ENCODE measurements around the gene TTC33.

TTC33 gene

GRCh38 chr5:40770764-40771163 is 15.0 kb upstream of the TTC33 start:
- DNase-seq (ENCODE audit: low spot score) = no peak
- no peak overlapping the region for H3K27ac ChIP-seq
- ChIA-PET POLR2A (ENCODE audit: low non-redundant PET) (interaction anchor here (0.7 kb wide), 1 partner anchor 295 kb away, joined by 3 read pairs; no protein-coding TSS in a partner anchor), CTCF (interaction anchor here (0.7 to 1.1 kb wide), 2 partner anchors 11 to 27 kb away, joined by 3 to 4 read pairs; no protein-coding TSS in a partner anchor)
- TF ChIP-seq CTCF (conservative IDR thresholded peaks at IDR 0.05; ENCODE audit: low read depth) = no peak

- ChIA-PET POLR2A (ENCODE audit: low non-redundant PET) (no interaction called here), CTCF (interaction anchor here (0.6 kb wide), 1 partner anchor 80 kb away, joined by 3 read pairs; no protein-coding TSS in a partner anchor)
- no peak for DNase-seq (ENCODE audit: low spot score)
- TF ChIP-seq CTCF (conservative IDR thresholded peaks at IDR 0.05; ENCODE audit: low read depth) = no peak
- no peak overlapping the region for H3K27ac ChIP-seq
Observed at GRCh38 chr5:40762705-40763104, 6.9 kb upstream of the TTC33 start.

GRCh38 chr5:40757400-40757799 is 1.6 kb upstream of the TTC33 start:
- DNase-seq (ENCODE audit: low spot score) = no peak
- POLR2A ChIA-PET (ENCODE audit: low non-redundant PET) = no interaction called here
- CTCF ChIA-PET = no interaction called here
- H3K27ac ChIP-seq = no peak overlapping the region
- no peak for TF ChIP-seq CTCF (conservative IDR thresholded peaks at IDR 0.05; ENCODE audit: low read depth)

GRCh38 chr5:40755093-40755406 is 711 bp downstream of the TTC33 start:
- ChIA-PET POLR2A (ENCODE audit: low non-redundant PET) (no interaction called here), CTCF (interaction anchor here (1.0 kb wide), 1 partner anchor 1041 kb away, joined by 3 read pairs; no protein-coding TSS in a partner anchor)
- peak; percentile 96 for TF ChIP-seq CTCF (conservative IDR thresholded peaks at IDR 0.05; ENCODE audit: low read depth)
- peak overlapping the region; percentile 93 for H3K27ac ChIP-seq
- DNase-seq (ENCODE audit: low spot score) = peak; percentile 82

GRCh38 chr5:40754381-40755092 is 1.2 kb downstream of the TTC33 start:
- H3K27ac ChIP-seq = peak overlapping the region; percentile 93
- CTCF ChIA-PET = no interaction called here
- POLR2A ChIA-PET (ENCODE audit: low non-redundant PET) = no interaction called here
- TF ChIP-seq CTCF (conservative IDR thresholded peaks at IDR 0.05; ENCODE audit: low read depth) = no peak
- DNase-seq (ENCODE audit: low spot score) = no peak

GRCh38 chr5:40746703-40747102 is 9.1 kb downstream of the TTC33 start:
- H3K27ac ChIP-seq = no peak overlapping the region
- ChIA-PET CTCF (interaction anchor here (0.6 to 0.7 kb wide), 2 partner anchors 60 to 895 kb away, joined by 3 to 4 read pairs; no protein-coding TSS in a partner anchor), POLR2A (ENCODE audit: low non-redundant PET) (no interaction called here)
- TF ChIP-seq CTCF (conservative IDR thresholded peaks at IDR 0.05; ENCODE audit: low read depth) = no peak
- no peak for DNase-seq (ENCODE audit: low spot score)

Measured in RWPE1 (cell line).